GM23248 (cell line): ENCODE data around the gene AVP. TPM values are rescaled to one million over a fixed set of nuclear protein-coding genes. Genes with fewer than 3 reads are reported as not detected.

Source experiments
- DNase-seq: peaks from one replicate; pipeline ENCODE4 v3.0.0-alpha.2; 2015
- H2AFZ ChIP-seq: fragments of 200-600 bp; sonication (generic); 2 replicates; pipeline ENCODE4 v1.6.1; 2016; ENCODE audit warnings: antibody characterized with exemption
- H3F3A ChIP-seq: fragments of 200-600 bp; sonication (generic); 2 replicates; pipeline ENCODE4 v1.6.1; 2016; ENCODE audit warnings: mild to moderate bottlenecking, antibody characterized with exemption, mixed run types; ENCODE audit not compliant: insufficient read depth
- H3K27ac ChIP-seq: fragments of 200-600 bp; sonication (generic); 2 replicates; pipeline ENCODE4 v1.5.1; 2016; ENCODE audit warnings: mild to moderate bottlenecking
- H3K27me3 ChIP-seq: fragments of 200-600 bp; sonication (generic); replicated peaks from 2 replicates; pipeline ENCODE4 v1.6.1; 2016; ENCODE audit warnings: mild to moderate bottlenecking; ENCODE audit not compliant: insufficient read depth
- H3K36me3 ChIP-seq: fragments of 200-600 bp; sonication (generic); 2 replicates; pipeline ENCODE4 v1.6.1; 2016; ENCODE audit warnings: low read depth, mild to moderate bottlenecking
- H3K4me1 ChIP-seq: fragments of 200-600 bp; sonication (generic); 2 replicates; pipeline ENCODE4 v1.6.1; 2016; ENCODE audit warnings: mild to moderate bottlenecking; ENCODE audit not compliant: insufficient read depth
- H3K4me2 ChIP-seq: fragments of 200-600 bp; sonication (generic); one replicate; pipeline ENCODE4 v1.6.1; 2016; ENCODE audit warnings: mild to moderate bottlenecking; ENCODE audit not compliant: unreplicated experiment
- H3K4me3 ChIP-seq: fragments of 200-600 bp; sonication (generic); 2 replicates; pipeline ENCODE4 v1.5.1; 2016; ENCODE audit warnings: mild to moderate bottlenecking
- H3K79me2 ChIP-seq: fragments of 200-600 bp; sonication (generic); 2 replicates; pipeline ENCODE4 v1.6.1; 2016; ENCODE audit warnings: mild to moderate bottlenecking; ENCODE audit not compliant: insufficient read depth
- H3K9ac ChIP-seq: fragments of 200-600 bp; sonication (generic); 2 replicates; pipeline ENCODE4 v1.6.1; 2016; ENCODE audit warnings: mild to moderate bottlenecking
- H3K9me2 ChIP-seq: fragments of 200-600 bp; sonication (generic); 2 replicates; pipeline ENCODE4 v1.6.1; 2016; ENCODE audit warnings: mixed run types, mild to moderate bottlenecking, moderate library complexity; ENCODE audit not compliant: insufficient read depth
- H3K9me3 ChIP-seq: fragments of 200-600 bp; sonication (generic); one replicate; pipeline ENCODE4 v1.6.1; 2017; ENCODE audit warnings: low read depth
- H4K20me1 ChIP-seq: fragments of 200-600 bp; sonication (generic); 2 replicates; pipeline ENCODE4 v1.6.0; 2016; ENCODE audit not compliant: insufficient read depth
- EZH2 ChIP-seq: fragments of 200-600 bp; sonication (generic); IDR thresholded peaks from 2 replicates; pipeline ENCODE4 v1.6.1; 2018; ENCODE audit warnings: antibody characterized with exemption, mild to moderate bottlenecking; ENCODE audit not compliant: insufficient read depth, poor library complexity, severe bottlenecking
- EZH2phosphoT487 ChIP-seq: fragments of 200-600 bp; sonication (generic); IDR thresholded peaks from 2 replicates; pipeline ENCODE4 v1.6.1; 2018; ENCODE audit warnings: antibody characterized with exemption, moderate library complexity, mild to moderate bottlenecking, low read depth; ENCODE audit not compliant: insufficient read depth
- WGBS, 2 experiments: methylation state at CpG; one replicate each; pipeline ENCODE4 v1.1.6; 2015 to 2017; ENCODE audit warnings: low lambda C conversion rate in 2 of 2, low coverage in 1 of 2; ENCODE audit errors: missing lambda C conversion rate in 2 of 2; 5-methylcytosine and 5-hydroxymethylcytosine counted together
- in situ Hi-C: fragments of 300-500 bp; cut with MboI; formaldehyde crosslinking; loops from 2 replicates; pipeline ENCODE4 v1.15.0; 2020
- polyA plus RNA-seq: library from polyadenylated mRNA; unstranded; fragments of >200 nt; fragmentation: Nextera tagmentation; extraction: Ambion mirVana; gene quantifications from 2 replicates; pipeline ENCODE4 v1.2.1, GENCODE V29; 2016
- total RNA-seq: library from RNA; depleted of rRNA; stranded (reverse); fragments of >200 nt; shearing (Covaris generic); gene quantifications from 2 replicates; pipeline ENCODE4 v1.2.3, GENCODE V29; 2014

Gene AVP
- total and polyA plus RNA-seq, 2 experiments from 2014 or later: not detected

DNA sequence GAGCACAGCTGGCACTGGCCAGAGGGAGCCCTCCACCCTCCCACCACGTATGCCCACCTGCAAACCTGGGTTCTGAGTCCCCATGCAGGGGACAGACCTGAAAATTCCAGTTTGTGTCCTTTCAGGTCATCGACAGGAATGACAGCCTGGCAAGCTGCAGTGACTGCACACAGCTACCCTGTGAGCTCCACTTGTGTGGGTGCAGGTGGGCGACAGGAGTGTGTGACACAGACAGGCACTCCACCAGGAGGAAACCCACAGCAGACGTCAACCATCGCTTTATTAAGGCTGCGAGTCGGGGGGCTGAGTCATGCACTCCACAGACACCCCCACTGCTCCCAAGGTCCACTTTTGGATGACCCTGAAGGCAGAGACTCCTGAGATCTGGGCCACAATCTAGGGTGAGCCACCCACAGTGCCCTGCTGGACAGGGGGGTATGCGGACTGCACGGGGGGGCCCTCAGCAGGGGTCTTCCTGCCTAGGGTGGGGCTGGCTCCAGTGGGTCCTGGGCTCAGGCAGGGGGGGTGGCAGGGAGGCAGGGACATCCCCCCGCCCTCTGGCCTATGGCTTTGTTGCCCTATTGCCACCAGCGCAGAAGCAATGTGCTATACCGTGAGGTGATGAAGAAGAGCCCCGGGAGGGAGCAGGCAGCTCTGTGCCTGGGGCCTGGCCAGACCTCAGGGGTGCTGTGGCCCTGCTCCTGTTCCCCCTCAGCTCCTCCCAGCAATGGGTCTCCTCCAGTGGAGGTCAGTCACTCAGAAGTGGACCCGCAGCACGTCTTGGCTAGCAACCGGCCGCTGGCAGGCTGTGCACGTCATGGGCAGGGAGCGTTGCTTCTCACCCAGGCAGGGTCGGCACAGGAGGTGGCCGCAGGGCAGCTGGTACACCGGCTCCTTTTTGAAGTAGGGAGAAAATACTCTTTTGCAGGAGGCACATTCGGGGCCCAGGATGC is 25.1 kb upstream of the AVP start:
- H3K9me3 ChIP-seq: no peaks in the 10 kb centered on the region
- H3K4me2 ChIP-seq: no peak overlapping the region
- H3K27me3 ChIP-seq: no peaks in the 10 kb centered on the region
- H2AFZ ChIP-seq: no peak overlapping the region
- no peaks in the 10 kb centered on the region for H3K4me1 ChIP-seq
- H4K20me1 ChIP-seq: no peaks in the 10 kb centered on the region
- H3K4me3 ChIP-seq: no peak overlapping the region
- 92 to 93% methylated on average over 19 to 23 of the region's 23 CpGs for WGBS, 2 experiments
- H3K79me2 ChIP-seq: no peaks in the 10 kb centered on the region
- no peak for DNase-seq
- H3K36me3 ChIP-seq: no peaks in the 10 kb centered on the region; the same call in 1 of the 2 replicates
- no peaks in the 10 kb centered on the region for H3K9me2 ChIP-seq
- no peak overlapping the region for H3K9ac ChIP-seq
- no peak for TF ChIP-seq EZH2phosphoT487
- no peak for TF ChIP-seq EZH2
- H3K27ac ChIP-seq: no peak overlapping the region
- no peaks in the 10 kb centered on the region for H3F3A ChIP-seq
- in situ Hi-C loops: no loop called here

DNA sequence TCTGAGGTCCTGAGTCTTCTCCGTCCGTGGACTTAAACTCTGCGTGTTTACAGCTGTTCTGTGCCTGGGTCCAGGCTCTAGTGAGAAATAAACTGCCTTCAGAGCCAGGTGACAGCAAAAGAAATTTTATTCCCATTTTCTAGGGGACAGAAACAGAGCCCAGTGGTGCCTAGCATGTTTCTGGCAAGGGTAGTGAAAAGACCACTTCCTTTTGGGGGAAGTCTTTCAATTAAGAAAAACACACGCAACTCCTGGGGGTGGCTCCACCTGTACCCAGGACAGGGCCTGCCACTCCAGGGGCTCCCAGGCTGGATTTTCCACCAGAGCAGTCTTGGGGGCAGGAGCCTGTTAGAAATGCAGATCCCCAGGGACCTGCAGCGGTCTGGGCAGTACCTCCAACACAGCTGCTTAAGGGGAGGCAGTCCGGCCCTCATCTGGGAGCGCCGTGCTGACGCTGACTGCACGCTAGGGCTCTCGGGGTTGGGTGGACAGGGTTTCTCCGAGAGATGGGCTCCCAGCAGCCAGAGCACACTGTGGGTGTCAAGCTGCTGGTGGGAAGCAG is 23.0 kb upstream of the AVP start:
- no peaks in the 10 kb centered on the region for H3K9me2 ChIP-seq
- H3F3A ChIP-seq: 0 out of 2 replicates have a peak, but pooled peaks cover 8% of the 10 kb centered on the region
- no peak overlapping the region for H2AFZ ChIP-seq
- no peaks in the 10 kb centered on the region for H3K4me1 ChIP-seq
- H3K27me3 ChIP-seq: no peaks in the 10 kb centered on the region
- H3K4me3 ChIP-seq: no peak overlapping the region
- no peak for DNase-seq
- no peaks in the 10 kb centered on the region for H4K20me1 ChIP-seq
- TF ChIP-seq EZH2 (no peak), EZH2phosphoT487 (no peak)
- H3K79me2 ChIP-seq: no peaks in the 10 kb centered on the region
- 92 to 95% methylated on average over 12 of the region's 12 CpGs for WGBS, 2 experiments
- H3K36me3 ChIP-seq: no peaks in the 10 kb centered on the region; the same call in 1 of the 2 replicates
- no peak overlapping the region for H3K9ac ChIP-seq
- H3K27ac ChIP-seq: no peak overlapping the region
- no peaks in the 10 kb centered on the region for H3K9me3 ChIP-seq
- no peak overlapping the region for H3K4me2 ChIP-seq
- in situ Hi-C loops: no loop called here

- H3K4me2 ChIP-seq: no peak overlapping the region
- no peak overlapping the region for H3K4me3 ChIP-seq
- DNase-seq: no peak
- no peaks in the 10 kb centered on the region; the same call in 1 of the 2 replicates for H3K36me3 ChIP-seq
- H3K27me3 ChIP-seq: no peaks in the 10 kb centered on the region
- WGBS, 2 experiments: 82 to 87% methylated on average over 14 of the region's 14 CpGs
- no peaks in the 10 kb centered on the region for H4K20me1 ChIP-seq
- H3K79me2 ChIP-seq: no peaks in the 10 kb centered on the region
- in situ Hi-C loops: no loop called here
- 0 out of 2 replicates have a peak, but pooled peaks cover 8% of the 10 kb centered on the region for H3F3A ChIP-seq
- H3K9ac ChIP-seq: no peak overlapping the region
- H3K27ac ChIP-seq: no peak overlapping the region
- H3K4me1 ChIP-seq: no peaks in the 10 kb centered on the region
- TF ChIP-seq EZH2phosphoT487 (no peak), EZH2 (no peak)
- H3K9me3 ChIP-seq: no peaks in the 10 kb centered on the region
- H2AFZ ChIP-seq: no peak overlapping the region
- no peaks in the 10 kb centered on the region for H3K9me2 ChIP-seq
Observed at GRCh38 chr20:3106658-3107463, 22.3 kb upstream of the AVP start.

GRCh38 chr20:3106185-3106584 is 21.7 kb upstream of the AVP start:
- in situ Hi-C loops: no loop called here
- H3K4me1 ChIP-seq: no peaks in the 10 kb centered on the region

More at GRCh38 chr20:3106185-3106584, 21.7 kb upstream of the AVP start:
- Histone ChIP-seq H3K79me2 (no peaks in the 10 kb centered on the region), H3K9me3 (no peaks in the 10 kb centered on the region), H3K36me3 (no peaks in the 10 kb centered on the region; the same call in 1 of the 2 replicates), H3F3A (0 out of 2 replicates have a peak, but pooled peaks cover 8% of the 10 kb centered on the region), H3K9ac (no peak overlapping the region), H3K9me2 (no peaks in the 10 kb centered on the region), H4K20me1 (no peaks in the 10 kb centered on the region), H3K27me3 (no peaks in the 10 kb centered on the region), H2AFZ (no peak overlapping the region), H3K4me2 (no peak overlapping the region), H3K27ac (no peak overlapping the region), H3K4me3 (no peak overlapping the region)
- DNase-seq: no peak
- WGBS, 2 experiments: 80 to 88% methylated on average over 3 of the region's 3 CpGs
- TF ChIP-seq EZH2: no peak
- TF ChIP-seq EZH2phosphoT487: no peak
